GM19452 (cell line): Measurements from ENCODE around the gene RABGGTB.
A peak's percentile ranks its signal among the peaks of the same experiment; 100 is the strongest.
"Not testable (repeated sequence)": the region's sequence is repeated elsewhere in the genome, so short reads cannot be mapped to it uniquely, and the experiment has no call there.

ENCODE experiments used
- ATAC-seq: cut with Tn5 transposase; IDR thresholded peaks from one replicate; pipeline ENCODE4 v1.9.1; 2021; ENCODE audit not compliant: unreplicated experiment

Gene RABGGTB

DNA sequence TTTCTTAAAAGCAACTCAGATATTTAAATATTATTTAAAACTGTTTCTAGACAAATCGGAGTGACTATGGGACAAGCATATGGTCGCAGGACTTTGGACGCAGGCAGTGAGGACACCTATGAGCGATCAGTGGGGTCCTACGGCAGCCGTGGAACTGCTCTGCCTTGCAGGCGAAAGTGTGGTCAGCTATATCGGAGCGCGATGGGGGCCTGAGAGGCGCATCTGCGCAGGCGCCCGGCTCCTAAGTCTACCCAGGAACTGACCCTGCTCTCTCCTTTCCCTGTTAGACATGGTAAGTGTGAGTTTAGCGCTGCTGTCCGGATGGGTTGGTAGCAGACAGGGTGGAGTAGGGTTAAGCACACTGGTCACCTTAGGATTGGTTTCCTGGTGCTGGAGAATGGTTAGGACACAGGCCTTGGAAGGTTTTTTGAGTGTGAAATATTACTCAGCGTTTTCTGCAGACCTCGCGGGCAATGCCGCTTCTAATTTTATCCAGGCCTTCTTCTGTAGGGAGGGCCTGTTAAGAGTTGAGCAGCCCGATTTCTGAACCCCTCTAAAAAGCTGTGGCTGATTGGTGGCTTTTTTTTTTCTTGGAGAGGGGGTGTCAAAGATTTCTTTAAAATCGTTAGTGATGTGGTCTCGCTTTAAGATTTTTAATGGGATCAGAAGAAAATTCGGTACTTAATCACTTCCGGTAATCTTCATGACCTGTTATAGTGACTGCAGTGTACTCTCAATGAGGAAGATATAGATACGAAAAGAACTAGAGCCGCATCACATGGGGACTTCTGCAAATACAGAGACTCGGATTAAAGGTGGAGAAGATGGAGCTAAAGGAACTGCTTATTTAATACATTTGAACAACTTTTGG, at the start of gene RABGGTB:
RABGGTB (plus strand) TSS at position 274 of the 871 bp plus-strand sequence; CDS start at position 290, 16 bp downstream.
- peak; percentile 60 for ATAC-seq

DNA sequence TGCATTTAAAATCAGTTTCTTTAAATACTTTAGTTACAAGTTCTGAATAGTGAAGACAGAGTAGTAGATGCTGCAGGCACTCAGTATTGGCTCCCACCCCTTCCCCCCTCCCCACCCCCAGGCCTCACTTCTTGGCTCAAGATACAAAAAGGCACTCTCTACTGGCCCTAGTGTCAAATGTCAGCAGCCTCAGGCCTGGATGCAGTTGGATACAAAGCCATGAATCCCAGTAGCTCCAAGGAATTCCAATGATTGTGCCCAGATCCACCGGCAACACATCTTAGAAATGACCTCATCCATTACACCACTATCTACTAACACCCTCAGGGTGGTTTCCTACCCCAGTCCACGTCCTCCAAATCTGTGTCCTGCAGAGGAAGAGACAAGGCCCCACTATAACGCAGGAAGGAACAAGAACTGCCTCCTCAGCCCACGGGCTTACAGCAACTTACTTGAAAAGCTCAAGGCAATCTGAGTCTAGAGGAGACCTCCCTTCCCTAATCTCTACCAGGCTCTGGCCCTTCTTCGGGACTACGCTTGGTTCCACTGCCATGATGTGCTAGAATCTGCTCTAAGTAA, 43.9 kb upstream of the RABGGTB start:
- no peak for ATAC-seq

DNA sequence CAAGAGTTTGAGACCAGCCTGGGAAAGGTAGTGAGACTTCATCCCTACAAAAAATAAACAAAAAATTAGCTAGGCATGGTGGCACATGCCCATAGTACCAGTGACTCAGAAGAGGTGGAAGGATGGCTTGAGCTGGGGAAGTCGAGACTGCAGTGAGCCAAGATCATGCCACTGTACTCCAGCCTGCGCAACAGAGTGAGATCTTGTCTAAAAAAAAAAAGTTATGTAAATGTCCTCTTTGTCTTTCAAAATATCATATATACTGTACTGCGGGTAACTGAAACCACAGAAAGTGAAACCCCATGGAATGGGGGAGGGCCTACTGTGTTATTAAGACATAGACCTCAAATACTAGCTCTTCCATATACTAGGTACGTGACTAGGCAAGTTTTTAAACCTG, 40.8 kb upstream of the RABGGTB start:
- peak; percentile 58 for ATAC-seq

DNA sequence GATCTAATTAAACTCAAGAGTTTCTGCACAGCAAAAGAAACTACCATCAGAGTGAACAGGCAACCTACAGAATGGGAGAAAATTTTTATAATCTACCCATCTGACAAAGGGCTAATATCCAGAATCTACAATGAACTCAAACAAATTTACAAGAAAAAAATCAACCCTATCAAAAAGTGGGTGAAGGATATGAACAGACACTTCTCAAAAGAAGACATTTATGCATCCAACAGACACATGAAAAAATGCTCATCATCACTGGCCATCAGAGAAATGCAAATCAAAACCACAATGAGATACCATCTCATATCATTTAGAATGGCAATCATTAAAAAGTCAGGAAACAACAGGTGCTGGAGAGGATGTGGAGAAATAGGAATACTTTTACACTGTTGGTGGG, 28.8 kb upstream of the RABGGTB start:
- ATAC-seq: not testable (repeated sequence)

DNA sequence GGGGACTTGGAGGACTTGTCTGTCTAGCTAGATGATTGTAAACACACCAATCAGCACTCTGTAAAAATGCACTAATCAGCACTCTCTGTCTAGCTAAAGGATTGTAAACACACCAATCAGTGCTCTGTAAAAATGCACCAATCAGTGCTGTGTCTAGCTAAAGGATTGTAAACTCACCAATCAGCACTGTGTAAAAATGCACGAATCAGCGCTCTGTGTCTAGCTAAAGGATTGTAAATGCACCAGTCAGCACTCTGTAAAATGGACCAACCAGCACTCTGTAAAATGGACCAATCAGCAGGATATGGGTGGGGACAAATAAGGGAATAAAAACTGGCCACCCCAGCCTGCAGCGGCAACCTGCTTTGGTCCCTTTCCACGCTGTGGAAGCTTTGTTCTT, 27.5 kb upstream of the RABGGTB start:
- ATAC-seq: not testable (repeated sequence)

DNA sequence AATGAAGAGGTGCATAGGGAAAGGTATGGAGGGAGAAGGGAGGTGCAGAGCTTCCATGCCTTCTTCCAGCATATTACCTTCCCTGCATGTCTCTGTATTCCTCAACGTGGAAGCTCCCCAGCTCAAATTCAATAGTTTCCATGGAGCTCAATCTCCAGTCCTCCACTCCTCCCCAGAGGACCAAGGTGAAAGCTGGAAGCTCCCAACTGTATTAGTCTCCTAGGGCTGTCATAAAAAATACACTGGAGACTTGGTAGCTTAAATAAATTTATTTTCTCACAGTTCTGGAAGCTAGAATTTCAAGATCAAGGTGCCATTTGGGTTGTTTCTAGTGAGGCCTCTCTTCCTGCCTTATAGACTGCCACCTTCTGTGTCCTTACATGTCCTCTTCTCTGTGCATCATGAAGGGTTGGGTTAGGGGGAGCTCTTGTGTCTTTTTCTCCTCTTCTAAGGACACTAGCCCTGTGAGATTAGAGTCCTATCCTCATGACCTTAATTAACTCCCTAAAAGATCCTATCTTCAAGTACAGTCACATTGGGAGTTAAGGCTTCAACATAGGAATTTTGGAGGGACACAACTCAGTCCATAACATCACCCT, 21.9 kb upstream of the RABGGTB start:
- no peak for ATAC-seq

DNA sequence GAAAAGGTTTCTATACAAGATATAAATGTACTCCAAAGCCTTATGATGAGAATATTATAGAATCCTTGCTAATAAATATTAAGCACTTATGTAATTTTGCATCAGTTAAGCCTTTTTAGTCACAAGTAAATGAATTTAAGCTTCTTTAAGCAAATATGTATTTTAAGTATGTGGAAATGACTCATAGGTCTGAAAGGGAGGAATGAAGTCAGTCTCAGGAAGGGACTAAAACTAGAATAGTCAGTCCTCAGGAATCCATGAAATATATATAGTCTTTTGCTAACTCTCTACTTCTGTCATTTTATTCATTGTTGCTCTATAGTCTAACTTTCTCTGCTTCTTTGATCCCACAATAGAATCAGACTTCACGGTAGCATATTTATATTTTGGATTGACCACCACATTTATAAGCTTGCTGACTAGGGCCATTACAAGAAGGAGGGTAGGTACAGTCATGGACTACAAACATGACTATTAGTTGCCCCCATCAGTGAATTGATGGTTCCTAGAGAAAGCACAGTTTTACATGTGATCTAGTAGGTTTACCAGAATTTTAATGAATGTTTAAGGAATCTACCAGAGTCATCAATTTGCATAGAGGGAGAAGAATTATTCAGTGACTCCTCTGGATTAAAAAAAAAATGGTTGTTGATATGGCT, 20.2 kb upstream of the RABGGTB start:
- ATAC-seq: no peak

DNA sequence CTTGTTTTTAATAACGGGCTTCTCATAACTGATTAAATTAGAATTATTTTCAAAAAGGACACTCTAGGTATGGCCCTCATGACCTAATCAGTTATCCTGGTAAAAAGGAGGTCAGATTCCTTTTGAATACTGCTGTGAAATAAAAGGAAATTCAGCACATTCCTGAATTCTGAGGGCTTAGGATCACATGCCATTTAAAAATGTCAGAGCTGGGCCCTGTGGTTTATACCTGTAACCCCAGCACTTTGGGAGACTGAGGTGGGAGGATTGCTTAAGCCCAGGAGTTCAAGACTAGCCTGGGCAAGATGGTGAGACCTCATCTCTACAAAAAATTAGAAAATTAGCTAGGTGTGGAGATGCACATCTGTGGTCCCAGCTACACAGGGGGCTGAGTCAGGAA, 18.0 kb upstream of the RABGGTB start:
- ATAC-seq: no peak

DNA sequence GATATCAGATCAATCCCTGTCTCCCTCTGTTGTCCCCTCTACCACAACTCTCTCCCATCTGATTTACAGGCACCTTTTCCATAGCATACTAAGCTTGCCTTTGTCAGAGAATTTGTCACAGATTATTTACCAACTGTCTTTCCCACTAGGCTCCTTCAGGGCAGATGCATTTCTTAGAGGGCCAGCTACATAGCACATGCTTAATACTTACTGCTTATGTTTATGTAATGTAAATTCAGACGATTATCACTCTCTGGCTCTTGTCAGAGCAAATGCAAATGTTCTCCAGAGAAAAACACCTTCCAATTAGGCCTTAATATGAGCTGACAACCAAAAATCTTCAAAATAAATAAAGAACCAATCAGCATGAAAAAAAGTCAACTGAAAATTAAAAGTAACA, 15.3 kb upstream of the RABGGTB start:
- no peak for ATAC-seq

DNA sequence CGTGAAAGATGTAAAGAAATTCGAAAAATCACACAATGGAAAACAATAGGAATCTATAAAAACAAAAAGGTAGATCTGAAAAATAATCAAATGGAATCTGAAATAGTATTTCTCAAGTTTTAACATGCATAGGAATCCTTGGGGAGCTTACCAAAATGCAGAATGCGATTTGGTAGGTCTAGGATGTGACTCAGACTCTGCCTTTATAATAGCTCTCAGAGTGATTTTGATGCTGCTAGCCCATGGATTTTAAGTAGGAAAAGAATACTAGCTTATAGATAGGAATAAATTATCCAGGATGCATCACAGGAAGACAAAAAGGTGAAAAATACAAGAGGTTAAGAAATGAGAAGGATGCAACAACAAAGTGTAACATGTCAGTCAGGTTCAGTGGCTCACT, 14.1 kb upstream of the RABGGTB start:
- ATAC-seq: no peak

DNA sequence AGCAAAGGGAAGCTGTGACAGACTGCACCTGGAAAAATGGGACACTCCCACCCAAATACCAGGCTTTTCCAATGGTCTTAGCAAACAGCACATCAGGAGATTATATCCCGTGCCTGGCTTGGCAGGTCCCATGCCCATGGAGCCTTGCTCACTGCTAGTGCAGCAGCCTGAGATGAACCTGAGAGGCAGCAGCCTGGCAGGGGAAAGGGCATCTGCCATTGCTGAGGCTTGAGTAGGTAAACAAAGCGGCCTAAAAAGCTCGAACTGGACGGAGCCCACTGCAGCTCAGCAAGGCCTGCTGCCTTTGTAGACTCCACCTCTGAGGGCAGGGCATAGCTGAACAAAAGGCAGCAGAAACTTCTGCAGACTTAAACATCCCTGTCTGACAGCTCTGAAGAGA, 8.2 kb upstream of the RABGGTB start:
- ATAC-seq: not testable (repeated sequence)

DNA sequence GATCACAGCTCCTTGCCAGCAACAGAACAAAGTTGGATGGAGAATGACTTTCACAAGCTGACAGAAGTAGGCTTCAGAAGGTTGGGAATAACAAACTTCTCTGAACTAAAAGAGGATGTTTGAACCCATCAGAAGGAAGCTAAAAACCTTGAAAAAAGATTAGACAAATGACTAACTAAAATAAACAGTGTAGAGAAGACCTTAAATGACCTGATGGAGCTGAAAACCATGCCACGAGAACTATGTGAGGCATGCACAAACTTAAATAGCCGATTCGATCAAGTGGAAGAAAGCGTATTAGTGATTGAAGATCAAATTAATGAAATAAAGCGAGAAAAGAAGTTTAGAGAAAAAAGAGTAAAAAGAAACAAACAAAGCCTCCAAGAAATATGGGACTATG, 7.4 kb upstream of the RABGGTB start:
- ATAC-seq: not testable (repeated sequence)

DNA sequence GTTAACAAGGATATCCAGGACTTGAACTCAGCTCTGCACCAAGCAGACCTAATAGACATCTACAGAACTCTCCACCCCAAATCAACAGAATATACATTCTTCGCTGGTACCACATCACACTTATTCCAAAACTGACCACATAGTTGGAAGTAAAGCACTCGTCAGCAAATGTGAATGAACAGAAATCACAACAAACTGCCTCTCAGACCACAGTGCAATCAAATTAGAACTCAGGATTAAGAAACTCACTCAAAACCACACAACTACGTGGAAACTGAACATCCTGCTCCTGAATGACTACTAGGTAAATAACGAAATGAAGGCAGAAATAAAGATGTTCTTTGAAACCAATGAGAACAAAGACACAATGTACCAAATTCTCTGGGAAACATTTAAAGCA, 5.9 kb upstream of the RABGGTB start:
- not testable (repeated sequence) for ATAC-seq

DNA sequence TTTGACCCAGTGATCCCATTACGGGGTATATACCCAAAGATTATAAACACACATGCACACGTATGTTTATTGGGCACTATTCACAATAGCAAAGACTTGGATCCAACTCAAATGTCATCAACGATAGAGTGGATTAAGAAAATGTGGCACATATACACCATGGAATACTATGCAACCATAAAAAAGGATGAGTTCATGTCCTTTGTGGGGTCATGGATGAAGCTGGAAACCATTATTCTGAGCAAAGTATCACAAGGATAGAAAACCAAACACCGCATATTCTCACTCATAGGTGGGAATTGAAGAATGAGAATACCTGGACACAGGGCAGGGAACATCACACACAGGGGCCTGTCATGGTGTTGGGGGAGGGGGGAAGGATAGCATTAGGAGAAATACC, 2.1 kb upstream of the RABGGTB start:
- ATAC-seq: not testable (repeated sequence)

DNA sequence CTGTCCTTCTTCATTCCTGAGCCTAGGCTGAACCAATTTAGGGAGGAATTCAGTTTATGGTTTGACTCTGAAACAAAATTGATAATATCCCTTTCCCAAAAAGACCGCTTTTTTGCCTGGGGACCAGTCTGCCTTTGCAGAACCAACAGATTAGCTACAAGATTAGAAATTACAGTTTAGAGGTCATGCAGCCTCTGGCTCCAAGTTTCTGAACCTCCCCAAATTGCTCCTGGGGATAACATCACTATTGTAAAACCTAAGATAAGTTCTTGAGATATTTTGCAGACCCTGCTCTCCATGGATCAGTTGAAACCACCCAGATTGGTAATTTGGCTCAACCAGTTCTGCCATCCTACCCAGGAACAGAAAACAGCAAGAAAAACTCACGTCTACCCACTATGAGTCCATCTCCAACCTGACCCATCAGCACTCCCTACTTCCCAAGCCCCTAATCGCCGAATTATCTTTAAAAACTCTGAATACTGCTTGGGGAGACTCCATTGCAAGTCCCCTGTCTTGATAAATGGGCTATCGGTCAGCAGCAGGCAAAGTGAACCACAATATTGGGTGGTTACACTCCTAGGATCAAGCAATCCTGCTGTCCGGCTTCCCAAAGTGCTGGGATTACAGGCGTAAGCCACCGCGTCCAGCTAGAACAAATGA, 605 bp upstream of the RABGGTB start:
- peak; percentile 16 for ATAC-seq

DNA sequence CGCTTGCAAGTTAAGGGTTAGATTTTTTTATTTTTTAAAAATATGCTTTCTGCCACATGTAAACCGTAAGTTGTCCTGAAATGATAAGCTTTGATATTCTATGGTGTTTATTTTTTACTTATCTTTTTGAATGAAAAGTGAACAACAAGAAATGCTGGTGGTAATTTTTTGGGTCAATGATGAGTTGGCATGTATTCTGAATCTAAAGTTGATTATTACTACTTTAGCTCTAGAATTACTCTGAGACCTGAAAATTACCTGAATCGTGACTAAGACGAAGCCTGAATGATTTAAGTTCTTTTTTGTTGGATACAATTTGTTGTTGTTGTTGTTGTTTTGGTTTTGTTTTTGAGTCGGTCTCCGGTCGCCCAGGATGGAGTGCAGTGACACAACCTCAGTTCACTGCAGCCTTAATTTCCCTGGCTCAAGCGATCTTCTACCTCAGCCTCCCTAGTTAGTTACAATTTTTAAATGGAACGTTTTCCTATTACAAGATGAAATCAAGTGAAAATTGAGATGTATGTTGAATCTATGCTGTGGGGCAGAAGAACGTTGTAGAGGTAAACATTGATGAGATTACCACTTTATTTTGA, 941 bp downstream of the RABGGTB start:
- no peak for ATAC-seq

DNA sequence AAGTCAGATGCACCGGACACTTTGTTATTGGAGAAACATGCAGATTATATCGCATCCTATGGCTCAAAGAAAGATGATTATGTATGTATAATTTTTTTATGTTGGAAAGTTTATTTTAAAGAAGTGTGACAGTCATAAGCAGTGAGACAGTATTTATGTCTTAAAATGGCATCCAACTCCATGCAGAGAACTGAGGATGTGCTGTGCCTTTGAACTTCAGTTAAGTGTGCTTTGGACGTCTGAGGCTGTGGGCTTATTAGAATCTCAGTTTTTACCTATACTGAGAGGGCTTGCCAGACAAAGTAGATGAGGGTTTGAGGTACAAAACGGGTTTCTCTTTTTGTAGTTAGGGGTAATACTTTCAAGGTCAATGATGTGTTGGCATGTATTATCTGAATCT, 1.5 kb downstream of the RABGGTB start:
- no peak for ATAC-seq

DNA sequence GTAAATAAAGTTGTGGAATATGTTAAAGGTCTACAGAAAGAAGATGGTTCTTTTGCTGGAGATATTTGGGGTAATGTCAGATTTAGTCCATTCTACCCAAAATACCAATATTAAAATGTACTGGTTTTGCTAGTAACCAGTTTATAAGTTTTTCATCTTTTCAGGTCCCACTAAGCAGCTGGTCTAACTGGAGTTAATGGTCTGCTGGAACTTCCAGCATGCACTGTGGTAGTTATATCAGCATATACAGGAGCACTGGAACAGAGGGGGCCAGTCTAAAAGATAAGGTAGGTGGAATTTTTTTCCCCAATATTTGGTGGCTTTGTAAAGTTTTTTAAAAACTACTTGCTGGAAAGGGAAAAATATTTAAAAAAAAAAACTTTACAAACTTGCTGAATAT, 3.9 kb downstream of the RABGGTB start:
- no peak for ATAC-seq

DNA sequence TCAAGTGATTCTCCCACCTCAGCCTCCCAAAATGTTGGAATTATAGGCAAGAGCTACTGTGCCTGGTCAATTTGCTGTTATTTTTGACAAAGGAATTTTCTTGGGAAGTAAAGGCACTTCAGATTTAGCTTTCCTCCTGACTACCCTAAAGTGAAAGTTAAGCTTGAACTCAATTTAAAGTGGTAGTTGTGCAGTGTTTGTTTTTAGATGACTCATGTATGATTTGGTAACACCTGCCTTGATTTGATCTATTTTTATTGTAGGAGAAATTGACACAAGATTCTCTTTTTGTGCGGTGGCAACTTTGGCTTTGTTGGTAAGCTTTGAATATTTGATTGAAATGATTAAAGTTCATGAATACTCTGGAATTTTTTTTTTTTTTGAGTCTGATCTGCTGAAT, 5.0 kb downstream of the RABGGTB start:
- ATAC-seq: no peak

DNA sequence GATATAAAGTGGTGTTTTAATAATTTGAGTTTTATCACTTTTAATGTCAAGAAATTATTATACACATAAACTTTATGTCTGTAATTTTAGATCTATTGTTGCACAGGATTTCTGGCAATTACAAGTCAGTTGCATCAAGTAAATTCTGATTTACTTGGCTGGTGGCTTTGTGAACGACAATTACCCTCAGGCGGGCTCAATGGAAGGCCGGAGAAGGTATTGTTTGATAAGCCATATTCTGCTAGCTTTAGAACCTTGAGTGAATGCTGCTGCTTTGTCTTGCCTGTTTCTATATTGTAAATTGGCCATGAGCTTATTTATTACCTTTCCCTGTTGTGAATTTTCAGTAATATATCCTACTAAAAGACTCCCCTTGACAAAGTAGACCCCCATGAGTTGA, 6.0 kb downstream of the RABGGTB start:
- no peak for ATAC-seq

DNA sequence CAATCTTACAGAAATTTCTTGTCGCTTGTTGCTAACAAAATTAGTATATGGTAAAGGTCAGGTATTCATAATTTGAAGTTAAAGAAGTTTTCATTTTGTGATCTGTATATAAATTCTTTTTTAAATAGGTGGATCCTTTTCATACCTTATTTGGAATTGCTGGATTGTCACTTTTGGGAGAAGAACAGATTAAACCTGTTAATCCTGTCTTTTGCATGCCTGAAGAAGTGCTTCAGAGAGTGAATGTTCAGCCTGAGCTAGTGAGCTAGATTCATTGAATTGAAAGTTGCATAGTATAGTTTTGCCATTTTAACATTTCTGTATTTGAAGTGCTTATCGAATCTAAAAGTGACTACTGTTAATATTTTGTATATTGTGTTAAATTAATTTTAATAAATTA, 8.3 kb downstream of the RABGGTB start:
- ATAC-seq: no peak
